Measurements from ENCODE around the gene CDKN2C. TPM values are rescaled to one million over a fixed set of nuclear protein-coding genes. Genes with fewer than 3 reads are reported as not detected.

Gene CDKN2C
- polyA plus RNA-seq, 1 of the 3 experiments (the other 2 are of a cell fraction), result 27.0 TPM

GRCh38 chr1:50973875-50974617 lies 4.0 kb downstream of the CDKN2C start (continued):
- no peak for TF ChIP-seq ZBTB33 (IDR thresholded peaks at IDR 0.05; ENCODE audit: borderline replicate concordance, low read depth)
- no peak for TF ChIP-seq GABPA (IDR thresholded peaks at IDR 0.05; ENCODE audit: low read depth)
- no peak for TF ChIP-seq TAF1 (IDR thresholded peaks at IDR 0.05; ENCODE audit: borderline replicate concordance, low read depth, low read length)
- no peak for TF ChIP-seq NRF1 (IDR thresholded peaks at IDR 0.05; ENCODE audit: low read depth, low read length)
- TF ChIP-seq ELF1 (IDR thresholded peaks at IDR 0.05), result no peak
- no peak for TF ChIP-seq EZH2phosphoT487 (IDR thresholded peaks at IDR 0.05; ENCODE audit: borderline replicate concordance, low read depth)
- TF ChIP-seq RFX5 (IDR thresholded peaks at IDR 0.05; ENCODE audit: low read length), result no peak
- no peak for TF ChIP-seq CHD2 (IDR thresholded peaks at IDR 0.05; ENCODE audit: low read length, partially characterized antibody)
- no peak for TF ChIP-seq SIN3A (IDR thresholded peaks at IDR 0.05; ENCODE audit: borderline replicate concordance, low read depth, low read length)

GRCh38 chr1:50974618-50974935 lies 4.5 kb downstream of the CDKN2C start:
- H3F3A ChIP-seq (replicated peaks; ENCODE audit: insufficient read depth), result peaks cover 27% of the 10 kb centered on the region
- TF ChIP-seq EZH2phosphoT487 (IDR thresholded peaks at IDR 0.05; ENCODE audit: borderline replicate concordance, low read depth) (no peak), MXI1 (IDR thresholded peaks at IDR 0.05; ENCODE audit: low read depth, low read length) (no peak), GABPA (IDR thresholded peaks at IDR 0.05; ENCODE audit: low read depth) (no peak), JUND (IDR thresholded peaks at IDR 0.05) (no peak), SMC3 (IDR thresholded peaks at IDR 0.05; ENCODE audit: low read depth, low read length) (no peak), TAF1 (IDR thresholded peaks at IDR 0.05; ENCODE audit: borderline replicate concordance, low read depth, low read length) (no peak), NFIC (IDR thresholded peaks at IDR 0.05; ENCODE audit: borderline replicate concordance) (no peak), EP300 (IDR thresholded peaks at IDR 0.05; ENCODE audit: borderline replicate concordance in 1 of 2, low read depth in 1 of 2, low read length in 1 of 2) (no peak), YY1 (IDR thresholded peaks at IDR 0.05; ENCODE audit: low read depth) (no peak), IRF3 (IDR thresholded peaks at IDR 0.05; ENCODE audit: low read depth, low read length) (no peak), RXRA (IDR thresholded peaks at IDR 0.05; ENCODE audit: borderline replicate concordance, low read depth) (no peak), USF1 (IDR thresholded peaks at IDR 0.05; ENCODE audit: borderline replicate concordance, low read depth) (no peak), GATA2 (CRISPR knock-in tag; IDR thresholded peaks at IDR 0.05) (no peak), CTCF (IDR thresholded peaks at IDR 0.05) (no peak), MAX (IDR thresholded peaks at IDR 0.05; ENCODE audit: low read depth) (no peak), FOSL2 (IDR thresholded peaks at IDR 0.05; ENCODE audit: borderline replicate concordance, low read depth) (no peak), RFX5 (IDR thresholded peaks at IDR 0.05; ENCODE audit: low read length) (no peak), POLR2AphosphoS5 (IDR thresholded peaks at IDR 0.05; ENCODE audit: low read depth, low read length) (no peak)
- peaks cover 12 to 15% of the 10 kb centered on the region in 2 experiments; a peak in 3 of 4 replicates for H3K4me1 ChIP-seq (ENCODE audit: control insufficient read depth in 1 of 2, insufficient read depth in 2 of 2, low read depth in 1 of 2, low read length in 1 of 2)
- ChIA-PET POLR2A (no interaction called here), CTCF (no interaction called here)
- no peak overlapping the region for H3K9ac ChIP-seq
- no peaks in the 10 kb centered on the region for H3K27me3 ChIP-seq (ENCODE audit: insufficient read depth)
- peaks cover 8 to 10% of the 10 kb centered on the region in 2 experiments for H3K36me3 ChIP-seq (replicated peaks in 1 of 2; ENCODE audit: control insufficient read depth in 1 of 2, insufficient read depth in 2 of 2, low read length in 1 of 2)
- H3K9me2 ChIP-seq, result no peaks in the 10 kb centered on the region
- H3K4me3 ChIP-seq (ENCODE audit: low read depth in 2 of 2, low read length in 1 of 2), result no peak overlapping the region
- H3K79me2 ChIP-seq (ENCODE audit: insufficient read depth), result peaks cover 80% of the 10 kb centered on the region
- H4K20me1 ChIP-seq (ENCODE audit: insufficient read depth), result no peaks in the 10 kb centered on the region
- peak overlapping the region; percentile 1; the same call in 1 of the 2 replicates for H2AFZ ChIP-seq (ENCODE audit: low read depth)
- peak overlapping the region in 1 of 2 experiments; percentile 28; a peak in 3 of 4 replicates for H3K27ac ChIP-seq (ENCODE audit: low read depth in 2 of 2, low read length in 1 of 2)
- H3K4me2 ChIP-seq, result no peak overlapping the region
- WGBS (ENCODE audit: low lambda C conversion rate), result 72% methylated on average over 1 of the region's 1 CpG
- H3K9me3 ChIP-seq, result no peaks in the 10 kb centered on the region
- DNase-seq, result no peak

Data from SK-N-SH (cell line).